Hematopoietic multipotent progenitor cell treated with erythropoietin and hydrocortisone succinate and interleukin-3 and kit ligand, for 17 days (in vitro differentiated cells): ENCODE data around the gene THAP12.

Experiments
- DNase-seq: peaks from one replicate; pipeline ENCODE4 v3.0.0-alpha.2; 2015; ENCODE audit warnings: low spot score

The THAP12 gene

GRCh38 chr11:76376746-76377558, 4.0 kb downstream of the THAP12 start:
- DNase-seq = no peak

GRCh38 chr11:76371170-76371569, 9.8 kb downstream of the THAP12 start:
- no peak for DNase-seq

- DNase-seq = no peak
These were observed 11.5 kb downstream of the THAP12 start for GRCh38 chr11:76369406-76369805.

GRCh38 chr11:76368490-76368889, 12.4 kb downstream of the THAP12 start:
- DNase-seq = no peak

GRCh38 chr11:76365038-76365679, 15.8 kb downstream of the THAP12 start:
- no peak for DNase-seq

- DNase-seq = no peak
These were observed 18.2 kb downstream of the THAP12 start for GRCh38 chr11:76362716-76363115.

GRCh38 chr11:76361776-76362175, 19.2 kb downstream of the THAP12 start:
- no peak for DNase-seq

- DNase-seq = no peak
These were observed 19.6 kb downstream of the THAP12 start for GRCh38 chr11:76361374-76361773.

- no peak for DNase-seq
These were observed 25.8 kb downstream of the THAP12 start for GRCh38 chr11:76355172-76355571.

GRCh38 chr11:76348348-76348747, 32.6 kb downstream of the THAP12 start:
- DNase-seq = no peak

- DNase-seq = no peak
These were observed 33.5 kb downstream of the THAP12 start for GRCh38 chr11:76347466-76347865.

- DNase-seq = no peak
These were observed 41.7 kb downstream of the THAP12 start for GRCh38 chr11:76339221-76339620.

GRCh38 chr11:76337923-76338322, 43.0 kb downstream of the THAP12 start:
- DNase-seq = no peak

- DNase-seq = no peak
These were observed 43.5 kb downstream of the THAP12 start for GRCh38 chr11:76337469-76337868.

GRCh38 chr11:76336597-76336996, 44.3 kb downstream of the THAP12 start:
- no peak for DNase-seq

- no peak for DNase-seq
These were observed 45.1 kb downstream of the THAP12 start for GRCh38 chr11:76335842-76336241.

- no peak for DNase-seq
These were observed 46.0 kb downstream of the THAP12 start for GRCh38 chr11:76334826-76335389.

- DNase-seq = no peak
These were observed 50.3 kb downstream of the THAP12 start for GRCh38 chr11:76330651-76331050.

- no peak for DNase-seq
These were observed 50.9 kb downstream of the THAP12 start for GRCh38 chr11:76329983-76330382.

- DNase-seq = no peak
These were observed 51.8 kb downstream of the THAP12 start for GRCh38 chr11:76329084-76329648.

- DNase-seq = no peak
These were observed 53.1 kb downstream of the THAP12 start for GRCh38 chr11:76327756-76328388.

- DNase-seq = no peak
These were observed 53.7 kb downstream of the THAP12 start for GRCh38 chr11:76327202-76327601.
